ENCODE data around the gene TAF11L12.
"Not testable (repeated sequence)": the region's sequence is repeated elsewhere in the genome, so short reads cannot be mapped to it uniquely, and the experiment has no call there.

TAF11L12 gene

DNA sequence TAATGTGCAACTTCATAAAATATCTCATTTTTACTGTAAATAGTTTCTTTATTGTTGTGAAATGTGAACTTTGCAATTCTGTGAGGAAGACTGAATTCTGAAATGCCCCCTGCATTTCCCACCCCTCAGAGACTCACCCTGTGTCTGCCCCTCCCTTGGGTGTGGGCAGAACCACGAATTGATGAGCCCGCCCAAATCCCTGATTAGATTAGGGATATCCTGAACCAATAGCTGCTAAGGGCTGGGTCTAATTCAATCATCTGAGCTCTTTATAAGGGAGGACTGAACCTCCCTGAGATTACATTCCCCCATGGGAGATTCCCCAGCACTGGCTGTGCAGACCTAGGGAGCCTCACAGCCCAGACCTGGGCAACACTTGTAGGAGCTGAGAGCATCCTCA, at the start of gene TAF11L12:
Gene TAF11L12, plus strand, starts transcription at position 301 of the 400 bp plus-strand sequence.
- not testable (repeated sequence) for DNase-seq (ENCODE audit: low read depth); H3K4me3 ChIP-seq (ENCODE audit: low read depth, low read length)

DNA sequence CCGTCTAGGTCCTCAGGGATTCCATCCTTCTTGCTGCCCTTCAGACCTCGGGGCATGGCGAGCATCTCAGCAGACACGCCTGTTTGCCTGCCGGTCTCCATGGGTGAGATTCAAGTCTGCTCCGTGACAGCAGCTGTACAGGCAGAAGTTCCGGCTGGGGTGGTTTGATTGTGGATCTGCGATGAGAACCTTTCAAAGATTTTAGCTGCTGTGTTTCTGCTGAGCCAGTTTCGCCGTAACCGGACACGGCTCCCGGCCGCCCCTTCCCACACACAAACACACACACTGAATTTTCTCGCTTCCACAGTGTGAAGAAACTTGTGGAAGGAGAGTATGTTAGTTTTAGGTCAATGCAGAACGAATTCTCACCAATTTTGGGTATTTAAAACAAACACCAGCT, 24.5 kb upstream of the TAF11L12 start, which contains the start of gene TAF11L7:
Gene TAF11L7, minus strand, starts transcription at position 101 of the 400 bp plus-strand sequence.
- DNase-seq (ENCODE audit: low read depth); H3K4me3 ChIP-seq (ENCODE audit: low read depth, low read length): not testable (repeated sequence)

DNA sequence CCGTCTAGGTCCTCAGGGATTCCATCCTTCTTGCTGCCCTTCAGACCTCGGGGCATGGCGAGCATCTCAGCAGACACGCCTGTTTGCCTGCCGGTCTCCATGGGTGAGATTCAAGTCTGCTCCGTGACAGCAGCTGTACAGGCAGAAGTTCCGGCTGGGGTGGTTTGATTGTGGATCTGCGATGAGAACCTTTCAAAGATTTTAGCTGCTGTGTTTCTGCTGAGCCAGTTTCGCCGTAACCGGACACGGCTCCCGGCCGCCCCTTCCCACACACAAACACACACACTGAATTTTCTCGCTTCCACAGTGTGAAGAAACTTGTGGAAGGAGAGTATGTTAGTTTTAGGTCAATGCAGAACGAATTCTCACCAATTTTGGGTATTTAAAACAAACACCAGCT, 19.3 kb upstream of the TAF11L12 start, which contains the start of gene TAF11L8:
Gene TAF11L8, minus strand, starts transcription at position 101 of the 400 bp plus-strand sequence.
- H3K4me3 ChIP-seq (ENCODE audit: low read depth, low read length); DNase-seq (ENCODE audit: low read depth): not testable (repeated sequence)

DNA sequence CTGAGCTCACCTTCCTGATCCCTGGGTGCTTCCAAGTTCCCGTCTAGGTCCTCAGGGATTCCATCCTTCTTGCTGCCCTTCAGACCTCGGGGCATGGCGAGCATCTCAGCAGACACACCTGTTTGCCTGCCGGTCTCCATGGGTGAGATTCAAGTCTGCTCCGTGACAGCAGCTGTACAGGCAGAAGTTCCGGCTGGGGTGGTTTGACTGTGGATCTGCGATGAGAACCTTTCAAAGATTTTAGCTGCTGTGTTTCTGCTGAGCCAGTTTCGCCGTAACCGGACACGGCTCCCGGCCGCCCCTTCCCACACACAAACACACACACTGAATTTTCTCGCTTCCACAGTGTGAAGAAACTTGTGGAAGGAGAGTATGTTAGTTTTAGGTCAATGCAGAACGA, 15.9 kb upstream of the TAF11L12 start, which contains the start of gene TAF11L9:
Gene TAF11L9, minus strand, starts transcription at position 140 of the 400 bp plus-strand sequence.
- not testable (repeated sequence) for DNase-seq (ENCODE audit: low read depth); H3K4me3 ChIP-seq (ENCODE audit: low read depth, low read length)

DNA sequence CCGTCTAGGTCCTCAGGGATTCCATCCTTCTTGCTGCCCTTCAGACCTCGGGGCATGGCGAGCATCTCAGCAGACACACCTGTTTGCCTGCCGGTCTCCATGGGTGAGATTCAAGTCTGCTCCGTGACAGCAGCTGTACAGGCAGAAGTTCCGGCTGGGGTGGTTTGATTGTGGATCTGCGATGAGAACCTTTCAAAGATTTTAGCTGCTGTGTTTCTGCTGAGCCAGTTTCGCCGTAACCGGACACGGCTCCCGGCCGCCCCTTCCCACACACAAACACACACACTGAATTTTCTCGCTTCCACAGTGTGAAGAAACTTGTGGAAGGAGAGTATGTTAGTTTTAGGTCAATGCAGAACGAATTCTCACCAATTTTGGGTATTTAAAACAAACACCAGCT, 12.5 kb upstream of the TAF11L12 start, which contains the start of gene TAF11L10:
Gene TAF11L10, minus strand, starts transcription at position 101 of the 400 bp plus-strand sequence.
- H3K4me3 ChIP-seq (ENCODE audit: low read depth, low read length); DNase-seq (ENCODE audit: low read depth): not testable (repeated sequence)

DNA sequence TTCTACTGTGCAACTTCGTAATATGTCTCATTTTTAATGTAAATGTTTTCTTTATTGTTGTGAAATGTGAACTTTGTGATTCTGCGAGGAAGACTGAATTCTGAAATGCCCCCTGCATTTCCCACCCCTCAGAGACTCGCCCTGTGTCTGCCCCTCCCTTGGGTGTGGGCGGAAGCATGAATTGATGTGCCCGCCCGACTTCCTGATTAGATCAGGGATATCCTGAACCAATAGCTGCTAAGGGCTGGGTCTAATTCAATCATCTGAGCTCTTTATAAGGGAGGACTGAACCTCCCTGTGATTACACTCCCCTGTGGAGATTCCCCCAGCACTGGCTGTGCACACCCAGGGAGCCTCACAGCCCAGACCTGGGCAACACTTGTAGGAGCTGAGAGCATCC, 6.3 kb upstream of the TAF11L12 start, which contains the start of gene TAF11L11:
Gene TAF11L11, plus strand, starts transcription at position 304 of the 400 bp plus-strand sequence.
- H3K4me3 ChIP-seq (ENCODE audit: low read depth, low read length); DNase-seq (ENCODE audit: low read depth): not testable (repeated sequence)

DNA sequence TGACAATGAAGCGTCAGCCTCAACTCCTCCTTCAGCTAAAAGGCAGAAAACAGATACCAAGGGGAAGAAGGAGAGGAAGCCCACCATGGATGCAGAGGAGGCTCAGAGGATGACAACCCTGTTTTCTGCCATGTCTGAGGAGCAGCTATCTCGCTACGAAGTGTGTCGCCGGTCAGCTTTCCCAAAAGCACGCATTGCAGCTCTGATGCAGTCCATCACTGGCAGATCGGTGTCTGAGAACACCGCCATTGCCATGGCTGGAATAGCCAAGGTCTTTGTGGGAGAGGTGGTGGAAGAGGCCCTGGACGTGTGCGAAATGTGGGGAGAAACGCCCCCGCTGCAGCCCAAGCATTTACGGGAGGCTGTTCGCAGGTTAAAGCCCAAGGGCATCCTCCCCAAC, 5.2 kb upstream of the TAF11L12 start:
- TF ChIP-seq, protein P1, sequence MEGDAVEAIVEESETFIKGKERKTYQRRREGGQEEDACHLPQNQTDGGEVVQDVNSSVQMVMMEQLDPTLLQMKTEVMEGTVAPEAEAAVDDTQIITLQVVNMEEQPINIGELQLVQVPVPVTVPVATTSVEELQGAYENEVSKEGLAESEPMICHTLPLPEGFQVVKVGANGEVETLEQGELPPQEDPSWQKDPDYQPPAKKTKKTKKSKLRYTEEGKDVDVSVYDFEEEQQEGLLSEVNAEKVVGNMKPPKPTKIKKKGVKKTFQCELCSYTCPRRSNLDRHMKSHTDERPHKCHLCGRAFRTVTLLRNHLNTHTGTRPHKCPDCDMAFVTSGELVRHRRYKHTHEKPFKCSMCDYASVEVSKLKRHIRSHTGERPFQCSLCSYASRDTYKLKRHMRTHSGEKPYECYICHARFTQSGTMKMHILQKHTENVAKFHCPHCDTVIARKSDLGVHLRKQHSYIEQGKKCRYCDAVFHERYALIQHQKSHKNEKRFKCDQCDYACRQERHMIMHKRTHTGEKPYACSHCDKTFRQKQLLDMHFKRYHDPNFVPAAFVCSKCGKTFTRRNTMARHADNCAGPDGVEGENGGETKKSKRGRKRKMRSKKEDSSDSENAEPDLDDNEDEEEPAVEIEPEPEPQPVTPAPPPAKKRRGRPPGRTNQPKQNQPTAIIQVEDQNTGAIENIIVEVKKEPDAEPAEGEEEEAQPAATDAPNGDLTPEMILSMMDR (conservative IDR thresholded peaks at IDR 0.05; ENCODE audit: low read depth, low read length) = no peak
- DNase-seq (ENCODE audit: low read depth) = no peak
- H3K4me3 ChIP-seq (ENCODE audit: low read depth, low read length) = no peak overlapping the region

DNA sequence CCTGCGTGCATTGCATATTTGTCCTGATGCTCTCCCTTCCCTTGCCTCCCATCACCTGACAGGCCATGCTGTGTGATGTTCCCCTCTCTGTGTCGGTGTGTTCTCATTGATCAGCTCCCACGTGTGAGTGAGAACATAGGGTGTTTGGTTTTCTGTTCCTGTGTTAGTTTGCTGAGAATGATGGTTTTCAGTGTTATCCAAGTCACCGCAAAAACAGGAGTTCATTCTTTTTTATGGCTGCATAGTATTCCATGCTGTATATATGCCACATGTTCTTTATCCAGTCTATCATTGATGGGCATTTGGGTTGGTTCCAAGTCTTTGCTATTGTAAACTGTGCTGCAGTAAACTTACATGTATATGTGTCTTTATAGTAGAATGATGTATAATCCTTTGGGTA, 2.7 kb upstream of the TAF11L12 start:
- not testable (repeated sequence) for H3K4me3 ChIP-seq (ENCODE audit: low read depth, low read length); DNase-seq (ENCODE audit: low read depth)

DNA sequence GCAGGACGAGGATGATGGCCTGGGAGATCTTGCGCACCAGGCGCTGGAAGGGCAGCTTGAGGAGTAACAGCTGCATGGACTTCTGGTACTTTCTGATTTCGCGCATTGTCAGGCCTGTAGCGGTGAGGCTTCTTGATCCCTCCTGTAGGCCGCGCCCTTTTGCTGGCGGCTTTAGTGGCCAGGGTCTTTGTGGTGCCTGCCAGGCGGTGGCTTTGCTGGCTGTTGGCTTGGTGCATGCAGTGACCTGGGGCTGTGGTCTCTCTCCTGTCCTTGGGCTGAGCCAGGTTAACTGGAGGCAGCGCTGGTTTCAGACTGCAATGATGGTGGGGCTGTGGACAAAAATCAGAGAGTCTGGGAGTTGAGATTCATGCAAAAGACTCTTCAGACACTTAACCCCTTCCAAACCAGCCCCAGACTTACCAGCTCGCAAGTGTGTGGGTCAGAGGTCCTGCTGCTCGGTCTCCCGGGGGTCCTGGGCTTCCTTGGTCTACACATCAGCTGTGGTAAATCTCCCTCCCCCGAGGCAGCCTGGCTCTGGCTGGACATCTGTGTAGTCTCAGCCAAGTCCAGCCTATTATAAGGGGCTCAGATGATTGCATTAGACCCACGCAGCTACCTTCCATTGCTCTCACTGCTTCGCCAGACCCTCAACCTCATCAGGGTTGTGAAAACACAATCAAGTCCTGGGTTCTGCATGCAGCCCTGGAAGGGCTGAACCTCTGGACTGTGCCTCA, 4.8 kb downstream of the TAF11L12 start:
- DNase-seq (ENCODE audit: low read depth) = no peak
- no peak overlapping the region for H3K4me3 ChIP-seq (ENCODE audit: low read depth, low read length)
- TF ChIP-seq, protein P1 (conservative IDR thresholded peaks at IDR 0.05; ENCODE audit: low read depth, low read length) = no peak

DNA sequence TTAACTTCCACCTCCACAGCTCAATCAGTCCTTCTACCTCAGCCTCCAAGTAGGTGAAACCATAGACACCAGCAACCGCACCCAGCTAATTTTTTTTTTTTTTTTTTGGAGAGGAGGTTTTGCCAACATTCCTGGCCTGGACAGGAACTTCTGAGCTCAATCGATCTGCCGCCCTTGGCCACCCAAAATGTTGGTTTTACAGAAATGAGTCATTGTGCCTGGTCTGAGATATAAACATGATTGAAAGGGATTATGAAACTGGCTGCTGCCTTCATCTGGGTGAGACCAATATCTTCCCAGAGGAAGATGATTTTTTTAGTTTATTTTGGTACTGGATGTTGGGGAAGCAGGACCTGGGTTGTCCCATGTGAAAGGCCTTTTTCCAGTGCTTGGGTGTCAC, 9.2 kb downstream of the TAF11L12 start:
- H3K4me3 ChIP-seq (ENCODE audit: low read depth, low read length) = no peak overlapping the region
- no peak for DNase-seq (ENCODE audit: low read depth)
- TF ChIP-seq, protein P1 (conservative IDR thresholded peaks at IDR 0.05; ENCODE audit: low read depth, low read length) = no peak

DNA sequence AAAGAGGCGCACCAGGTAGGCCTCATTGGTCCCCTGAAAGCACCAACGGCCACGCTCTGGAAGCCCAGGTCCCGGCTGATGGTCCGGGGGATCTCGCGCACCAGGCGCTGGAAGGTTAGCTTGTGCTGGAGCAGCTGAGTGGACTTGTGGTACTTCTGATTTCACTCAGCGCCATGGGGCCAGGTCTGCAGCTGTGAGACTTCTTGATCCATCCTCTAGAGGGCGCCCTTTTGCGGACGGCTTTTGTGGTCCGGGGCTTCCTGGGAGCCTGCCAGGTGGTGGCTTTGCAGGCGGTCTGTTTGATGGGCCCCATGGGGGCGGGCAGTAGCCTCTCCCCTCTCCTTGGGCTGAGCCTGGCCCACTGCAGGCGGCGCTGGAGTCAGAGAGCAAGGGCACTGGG, 10.4 kb downstream of the TAF11L12 start:
- no peak overlapping the region for H3K4me3 ChIP-seq (ENCODE audit: low read depth, low read length)
- TF ChIP-seq, protein P1 (conservative IDR thresholded peaks at IDR 0.05; ENCODE audit: low read depth, low read length) = no peak
- DNase-seq (ENCODE audit: low read depth) = no peak
